ENCODE measurements around the gene UPF3A. TPM values are rescaled to one million over a fixed set of nuclear protein-coding genes. Genes with fewer than 3 reads are reported as not detected.

The UPF3A gene
- total and polyA plus RNA-seq, 11 donors = 13.4 to 42.0 (median 20.8) TPM

DNA sequence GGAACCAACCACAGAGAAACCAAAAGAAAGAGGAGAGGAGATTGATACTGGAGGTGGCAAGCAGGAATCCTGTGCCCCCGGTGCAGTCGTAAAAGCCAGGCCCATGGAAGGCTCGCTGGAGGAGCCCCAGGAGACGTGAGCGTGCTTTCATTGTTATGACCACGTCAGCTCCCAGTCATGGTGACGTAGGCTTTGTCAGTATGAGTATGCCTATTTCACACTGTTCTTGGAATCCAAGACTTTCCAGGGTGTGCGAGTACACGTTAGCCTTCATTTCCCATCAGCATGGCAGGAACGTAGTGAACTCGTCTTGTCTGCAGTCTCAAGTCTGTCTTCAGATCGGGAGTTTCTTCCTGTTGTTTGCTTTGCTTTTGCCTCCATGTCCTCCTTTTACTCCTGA lies 17.5 kb downstream of the UPF3A start:
- intact Hi-C loops (cut with DNase I) = no loop called here
- TF ChIP-seq, protein P1, sequence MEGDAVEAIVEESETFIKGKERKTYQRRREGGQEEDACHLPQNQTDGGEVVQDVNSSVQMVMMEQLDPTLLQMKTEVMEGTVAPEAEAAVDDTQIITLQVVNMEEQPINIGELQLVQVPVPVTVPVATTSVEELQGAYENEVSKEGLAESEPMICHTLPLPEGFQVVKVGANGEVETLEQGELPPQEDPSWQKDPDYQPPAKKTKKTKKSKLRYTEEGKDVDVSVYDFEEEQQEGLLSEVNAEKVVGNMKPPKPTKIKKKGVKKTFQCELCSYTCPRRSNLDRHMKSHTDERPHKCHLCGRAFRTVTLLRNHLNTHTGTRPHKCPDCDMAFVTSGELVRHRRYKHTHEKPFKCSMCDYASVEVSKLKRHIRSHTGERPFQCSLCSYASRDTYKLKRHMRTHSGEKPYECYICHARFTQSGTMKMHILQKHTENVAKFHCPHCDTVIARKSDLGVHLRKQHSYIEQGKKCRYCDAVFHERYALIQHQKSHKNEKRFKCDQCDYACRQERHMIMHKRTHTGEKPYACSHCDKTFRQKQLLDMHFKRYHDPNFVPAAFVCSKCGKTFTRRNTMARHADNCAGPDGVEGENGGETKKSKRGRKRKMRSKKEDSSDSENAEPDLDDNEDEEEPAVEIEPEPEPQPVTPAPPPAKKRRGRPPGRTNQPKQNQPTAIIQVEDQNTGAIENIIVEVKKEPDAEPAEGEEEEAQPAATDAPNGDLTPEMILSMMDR (IDR thresholded peaks at IDR 0.05) = no peak
- no peak for TF ChIP-seq POLR2A (IDR thresholded peaks at IDR 0.05)
- DNase-seq = no peak
- no peaks in the 10 kb centered on the region for H3K27me3 ChIP-seq
- H3K9me3 ChIP-seq = no peaks in the 10 kb centered on the region
- H3K27ac ChIP-seq = no peak overlapping the region
- peaks cover 3 to 92% (median 69%) of the 10 kb centered on the region in 9 donors for H3K36me3 ChIP-seq
- 82 to 93% (median 90%) methylated on average over 12 of the region's 12 CpGs for WGBS, 4 donors
- H3K4me3 ChIP-seq = no peak overlapping the region
- no peak for ATAC-seq
- H3K4me1 ChIP-seq = no peaks in the 10 kb centered on the region

DNA sequence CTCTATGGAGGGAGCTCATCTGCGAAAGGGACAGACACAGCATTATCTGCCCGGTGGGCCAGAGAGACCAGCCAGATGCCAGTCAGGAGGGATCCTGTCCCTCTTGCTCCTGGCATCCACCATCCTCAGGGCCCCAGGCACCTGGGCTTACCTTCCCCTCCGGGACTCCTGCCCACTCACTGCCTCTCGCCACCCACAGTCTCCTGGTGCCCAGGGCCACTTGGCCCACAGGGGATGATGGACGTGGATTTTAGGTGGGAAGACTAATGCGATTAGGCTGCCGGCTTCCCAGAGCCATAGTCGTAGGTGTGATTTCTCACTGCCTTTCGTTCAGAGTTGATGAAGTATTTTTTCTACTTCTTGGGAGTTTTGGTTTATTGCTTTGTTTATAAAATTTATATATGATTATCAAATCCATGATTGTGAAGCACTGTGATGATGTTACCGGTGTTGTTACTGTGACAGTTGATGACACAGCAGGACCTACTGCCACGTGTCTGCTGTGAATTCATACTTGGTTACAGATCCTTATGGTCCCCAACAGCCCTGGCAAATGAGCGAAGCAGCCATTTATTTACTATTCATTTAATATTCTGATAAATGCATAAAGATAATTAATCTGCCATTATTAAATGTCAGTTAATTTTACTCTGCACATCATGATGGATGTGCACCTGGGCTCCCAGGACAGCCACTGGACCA lies 18.4 kb downstream of the UPF3A start:
- H3K36me3 ChIP-seq = peaks cover 3 to 94% (median 77%) of the 10 kb centered on the region in 9 donors

DNA sequence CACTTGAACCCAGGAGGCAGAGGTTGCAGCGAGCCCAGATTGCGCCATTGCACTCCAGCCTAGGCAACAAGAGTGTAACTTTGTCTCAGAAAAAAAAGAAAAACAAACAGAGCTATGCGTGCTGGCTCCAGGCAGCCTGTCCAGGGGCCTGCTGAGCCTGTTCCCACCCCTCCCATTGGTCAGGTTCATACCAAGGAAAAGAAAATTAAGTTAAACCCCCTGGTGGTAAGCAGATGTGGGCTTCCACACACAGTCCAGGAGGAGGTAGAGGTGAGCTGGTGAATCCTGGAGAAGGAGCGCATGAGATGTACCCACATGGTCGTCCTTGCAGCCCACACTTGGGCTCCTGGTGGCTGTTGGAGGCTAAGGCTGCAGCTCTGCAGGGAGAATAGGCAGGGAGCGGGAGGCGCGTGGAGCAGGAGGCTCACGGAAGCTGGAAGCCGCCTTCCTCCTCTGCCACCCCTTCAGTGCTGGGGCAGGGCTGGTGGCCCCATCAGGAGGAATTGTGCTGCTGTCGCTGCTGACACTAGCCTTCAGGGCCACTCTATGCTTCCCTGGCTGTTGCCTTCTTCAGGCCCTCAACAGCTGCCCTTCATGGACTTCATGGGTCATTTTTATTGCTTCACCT lies 22.4 kb downstream of the UPF3A start:
- Histone ChIP-seq H3K36me3 (peaks cover 3 to 91% (median 76%) of the 10 kb centered on the region in 9 donors), H3K27ac (no peak overlapping the region), H3K4me1 (no peaks in the 10 kb centered on the region), H3K4me3 (no peak overlapping the region), H3K9me3 (no peaks in the 10 kb centered on the region), H3K27me3 (no peaks in the 10 kb centered on the region)
- intact Hi-C loops (cut with DNase I) = no loop called here
- TF ChIP-seq, protein P1 (IDR thresholded peaks at IDR 0.05) = no peak
- no peak for TF ChIP-seq POLR2A (IDR thresholded peaks at IDR 0.05)
- WGBS, 4 donors = 90 to 95% (median 91%) methylated on average over 10 to 11 of the region's 11 CpGs
- DNase-seq = no peak
- peak in 1 of 4 donors; percentile 18 for ATAC-seq

More for the DNA sequence above, 18.4 kb downstream of the UPF3A start:
- ATAC-seq (no peak), DNase-seq (no peak)
- Histone ChIP-seq H3K4me1 (no peaks in the 10 kb centered on the region), H3K27ac (no peak overlapping the region), H3K27me3 (no peaks in the 10 kb centered on the region), H3K4me3 (no peak overlapping the region), H3K9me3 (no peaks in the 10 kb centered on the region)
- WGBS, 4 donors = 91 to 96% (median 96%) methylated on average over 12 of the region's 12 CpGs
- intact Hi-C loops (cut with DNase I) = no loop called here
- no peak for TF ChIP-seq POLR2A (IDR thresholded peaks at IDR 0.05)

DNA sequence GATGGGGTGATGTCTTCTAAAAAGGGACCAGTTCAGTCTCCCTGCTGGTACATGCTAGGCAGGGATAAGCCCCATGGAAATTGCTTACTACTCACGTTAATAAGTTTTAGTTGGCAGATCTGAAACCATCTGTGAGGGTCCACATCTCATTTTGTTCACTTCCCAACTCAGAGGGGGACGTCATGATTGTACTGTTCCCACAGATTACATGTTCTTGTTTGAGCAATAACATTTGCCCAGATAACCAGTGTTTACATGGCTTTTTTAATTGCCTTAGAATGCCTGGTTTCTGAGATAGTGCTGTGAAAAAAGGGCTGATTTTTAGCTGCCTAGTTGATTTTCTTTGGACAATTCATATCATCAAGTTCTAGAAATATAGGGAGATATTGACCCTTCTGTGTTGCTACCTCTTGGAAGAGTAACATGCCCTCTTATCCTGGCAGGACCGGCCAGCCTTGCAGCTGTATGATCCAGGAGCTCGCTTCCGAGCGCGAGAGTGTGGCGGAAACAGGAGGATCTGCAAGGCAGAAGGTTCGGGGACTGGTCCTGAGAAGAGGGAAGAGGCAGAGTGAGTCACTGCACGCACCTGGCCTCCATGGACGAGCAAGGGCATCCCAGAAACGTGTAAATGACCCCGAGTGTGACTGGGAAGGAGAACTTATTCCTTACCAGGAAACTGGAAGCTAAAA lies 23.1 kb downstream of the UPF3A start:
- WGBS, 4 donors = 92 to 94% (median 93%) methylated on average over 13 of the region's 13 CpGs
- intact Hi-C loops (cut with DNase I) = no loop called here
- Histone ChIP-seq H3K4me3 (no peak overlapping the region), H3K36me3 (peaks cover 3 to 84% (median 69%) of the 10 kb centered on the region in 9 donors), H3K4me1 (no peaks in the 10 kb centered on the region), H3K27me3 (no peaks in the 10 kb centered on the region), H3K27ac (no peak overlapping the region), H3K9me3 (no peaks in the 10 kb centered on the region)
- no peak for ATAC-seq
- TF ChIP-seq, protein P1 (IDR thresholded peaks at IDR 0.05) = no peak
- no peak for TF ChIP-seq POLR2A (IDR thresholded peaks at IDR 0.05)
- DNase-seq = no peak
